Endometrial microvascular endothelial cells (primary cell): ENCODE measurements around the gene CTBP1. TPM values are rescaled to one million over a fixed set of nuclear protein-coding genes. Genes with fewer than 3 reads are reported as not detected.

Experiments used
- in situ Hi-C: cut with HindIII; loops from 2 replicates; pipeline ENCODE4 v1.10.0; 2017; ENCODE audit warnings: low sequenced_read_pairs, low pct_unique_long_range_greater_than_20kb; ENCODE audit errors: inconsistent ontology term
- total RNA-seq: library from RNA; depleted of rRNA; stranded (reverse); fragments of >200 nt; gene quantifications from one replicate; pipeline ENCODE4 v1.2.3, GENCODE V29; 2015; ENCODE audit errors: inconsistent ontology term

Gene CTBP1
- total RNA-seq, 1 donor from 2014 or later: 237 TPM

GRCh38 chr4:1231637-1232360 lies 17.1 kb downstream of the CTBP1 start:
- in situ Hi-C loops: no loop called here

GRCh38 chr4:1230971-1231636 lies 17.8 kb downstream of the CTBP1 start:
- in situ Hi-C loops: no loop called here

- in situ Hi-C loops: no loop called here
Measured at GRCh38 chr4:1230316-1230715, 18.6 kb downstream of the CTBP1 start.

DNA sequence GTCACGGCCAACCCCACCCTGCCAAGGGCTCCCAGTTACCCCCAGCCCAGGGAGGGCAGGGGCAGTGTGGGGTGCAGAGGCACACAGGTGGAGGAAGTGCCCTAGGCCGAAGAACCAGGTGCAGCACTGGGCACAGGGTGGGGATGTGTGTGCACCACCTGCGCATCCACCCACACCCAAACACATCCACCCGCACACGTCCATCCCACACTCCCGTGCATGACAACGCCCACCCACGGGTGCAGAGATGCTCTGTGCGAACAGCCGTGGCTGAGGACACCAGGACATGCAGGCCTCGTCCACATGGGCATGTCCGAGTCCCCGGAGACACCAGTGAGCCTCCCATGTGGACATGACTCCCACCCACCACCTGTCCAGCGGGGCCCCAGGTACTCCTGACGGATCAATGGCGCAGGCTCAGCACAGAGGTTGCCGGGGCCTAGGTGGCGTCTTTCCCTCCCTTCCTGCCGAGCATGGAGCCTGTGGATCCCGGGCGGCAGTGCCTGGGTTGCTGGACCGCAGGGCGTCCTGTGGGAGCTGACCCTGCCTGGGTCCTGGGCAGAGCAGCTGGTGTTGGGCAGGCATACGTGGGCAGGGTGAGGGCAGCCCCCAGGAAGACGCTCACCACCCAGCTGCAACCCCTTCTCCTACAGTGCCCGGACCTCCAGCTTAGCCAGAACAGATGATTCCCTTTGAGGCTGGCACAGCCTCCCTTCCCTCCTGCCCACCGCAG lies 19.6 kb downstream of the CTBP1 start:
- in situ Hi-C loops: no loop called here

- in situ Hi-C loops: no loop called here
Measured at GRCh38 chr4:1227816-1228215, 21.1 kb downstream of the CTBP1 start.

DNA sequence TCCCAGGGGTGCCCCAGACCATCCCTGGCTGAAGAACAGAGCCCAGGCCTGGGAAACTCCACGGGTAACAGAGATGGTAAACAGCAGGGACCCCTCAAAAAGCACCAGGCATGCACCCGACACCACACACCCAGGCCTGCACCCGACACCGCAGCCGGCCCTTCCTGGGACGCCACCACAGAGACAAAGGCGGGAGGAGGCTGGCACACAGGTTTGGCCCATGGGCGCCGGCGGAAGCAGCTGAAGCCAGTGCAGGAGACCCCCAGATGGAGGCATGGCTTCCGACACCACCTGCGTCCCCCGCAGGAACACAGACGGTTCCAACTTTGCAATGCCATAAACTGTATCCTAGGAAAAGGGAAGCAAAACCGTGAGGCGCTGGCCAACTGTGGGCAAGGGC lies 22.3 kb downstream of the CTBP1 start:
- in situ Hi-C loops: no loop called here

DNA sequence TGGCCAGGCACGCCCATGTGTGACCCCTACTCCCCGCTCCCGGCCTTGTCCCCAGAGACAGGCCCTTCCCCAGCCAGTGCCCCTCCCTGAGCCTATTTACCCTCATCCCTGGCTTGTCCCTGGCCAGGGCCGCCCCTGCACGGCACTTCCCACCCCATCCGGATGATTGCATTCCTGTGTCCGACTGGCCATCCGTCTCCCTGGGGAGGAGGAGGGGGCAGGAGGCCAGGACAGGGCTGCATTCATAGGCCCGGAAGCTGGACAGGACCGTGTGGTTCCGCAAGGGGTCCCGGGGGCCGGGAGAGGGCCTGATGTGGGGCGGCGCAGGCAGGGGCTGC lies 22.8 kb downstream of the CTBP1 start:
- in situ Hi-C loops: no loop called here

DNA sequence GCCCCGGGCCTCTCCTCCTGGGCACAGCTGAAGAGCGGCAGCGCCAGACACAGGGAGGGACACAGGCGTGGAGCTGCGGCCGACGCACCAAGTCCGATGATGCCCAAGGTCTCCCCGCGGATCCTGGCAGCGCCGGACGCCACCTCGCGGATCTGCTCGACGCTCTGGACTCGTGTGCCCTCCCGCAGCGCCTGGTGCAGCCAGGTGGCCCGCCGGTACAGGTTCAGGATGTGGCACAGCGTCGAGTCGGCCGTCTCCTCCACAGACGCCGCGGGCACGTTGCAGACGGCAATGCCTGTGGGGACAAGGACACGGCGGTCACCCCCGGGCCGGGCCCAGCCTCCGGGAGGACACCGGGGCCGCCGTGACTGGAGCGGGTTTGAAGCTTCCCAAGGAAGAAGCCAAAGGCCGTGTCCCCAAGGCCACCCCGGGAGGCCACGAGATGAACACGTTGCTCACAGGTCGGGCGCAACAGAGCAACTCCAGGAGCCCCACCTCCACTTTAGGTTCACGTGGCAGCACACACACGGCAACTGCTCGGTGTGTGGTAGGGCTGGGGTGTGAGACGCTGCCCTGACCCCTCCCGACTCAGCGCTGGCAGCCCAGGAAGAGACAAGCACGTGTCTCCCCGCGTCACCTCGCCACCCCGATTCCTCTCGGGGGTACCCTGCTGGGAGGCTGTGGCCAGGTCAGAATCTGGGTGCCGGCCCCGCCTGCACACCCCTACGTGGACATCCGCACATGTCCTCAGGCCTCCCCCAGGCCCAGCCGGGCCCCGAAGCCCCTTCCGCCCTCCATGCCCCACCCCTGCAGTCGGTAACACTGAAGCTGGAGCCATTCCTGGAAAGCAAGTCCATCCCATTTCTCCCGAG lies 23.4 kb downstream of the CTBP1 start:
- in situ Hi-C loops: no loop called here

DNA sequence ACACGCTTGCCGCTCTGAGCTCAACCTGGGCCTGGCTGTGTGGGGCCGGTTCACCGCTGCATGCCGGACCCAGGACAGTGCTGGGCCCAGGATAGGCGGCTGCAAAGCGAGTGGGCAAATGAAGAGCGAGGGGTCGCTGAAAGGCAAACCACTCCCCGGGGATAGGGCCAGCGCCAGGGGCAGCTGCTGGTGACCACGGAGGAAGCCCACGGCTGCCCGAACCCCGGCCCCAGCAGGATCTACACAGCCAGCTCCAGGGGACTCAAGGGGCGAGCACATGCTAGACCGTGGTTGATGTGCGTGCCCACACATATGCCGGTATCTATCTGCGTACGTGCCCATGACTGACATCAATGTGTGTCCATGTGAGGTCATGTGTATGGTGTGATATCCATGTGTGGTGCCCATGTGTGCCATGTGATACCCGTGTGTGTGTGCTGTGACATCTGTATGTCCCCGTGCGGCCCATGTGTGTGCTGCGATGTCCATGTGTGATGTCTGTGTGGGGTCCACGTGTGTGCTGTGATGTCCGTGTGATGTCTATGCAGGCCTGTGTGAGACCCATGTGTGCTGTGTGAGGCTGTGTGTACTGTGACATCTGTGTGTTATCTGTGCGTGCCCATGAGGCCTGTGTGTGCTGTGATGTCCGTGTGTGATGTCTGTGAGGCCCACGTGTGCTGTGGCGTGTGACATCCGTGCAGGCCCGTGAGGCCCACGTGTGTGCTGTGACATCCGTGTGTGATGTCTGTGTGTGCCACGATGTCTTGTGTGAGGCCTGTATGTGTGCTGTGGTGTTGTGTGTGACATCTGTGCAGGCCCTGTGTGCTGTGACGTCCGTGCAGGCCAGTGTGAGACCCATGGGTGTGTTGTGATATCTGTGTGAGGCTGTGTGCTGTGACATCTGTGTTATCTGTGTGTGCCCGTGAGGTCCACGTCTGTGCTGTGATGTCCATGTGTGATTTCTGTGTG lies 24.8 kb downstream of the CTBP1 start:
- in situ Hi-C loops: no loop called here

GRCh38 chr4:1222938-1223690 lies 25.8 kb downstream of the CTBP1 start:
- in situ Hi-C loops: no loop called here

DNA sequence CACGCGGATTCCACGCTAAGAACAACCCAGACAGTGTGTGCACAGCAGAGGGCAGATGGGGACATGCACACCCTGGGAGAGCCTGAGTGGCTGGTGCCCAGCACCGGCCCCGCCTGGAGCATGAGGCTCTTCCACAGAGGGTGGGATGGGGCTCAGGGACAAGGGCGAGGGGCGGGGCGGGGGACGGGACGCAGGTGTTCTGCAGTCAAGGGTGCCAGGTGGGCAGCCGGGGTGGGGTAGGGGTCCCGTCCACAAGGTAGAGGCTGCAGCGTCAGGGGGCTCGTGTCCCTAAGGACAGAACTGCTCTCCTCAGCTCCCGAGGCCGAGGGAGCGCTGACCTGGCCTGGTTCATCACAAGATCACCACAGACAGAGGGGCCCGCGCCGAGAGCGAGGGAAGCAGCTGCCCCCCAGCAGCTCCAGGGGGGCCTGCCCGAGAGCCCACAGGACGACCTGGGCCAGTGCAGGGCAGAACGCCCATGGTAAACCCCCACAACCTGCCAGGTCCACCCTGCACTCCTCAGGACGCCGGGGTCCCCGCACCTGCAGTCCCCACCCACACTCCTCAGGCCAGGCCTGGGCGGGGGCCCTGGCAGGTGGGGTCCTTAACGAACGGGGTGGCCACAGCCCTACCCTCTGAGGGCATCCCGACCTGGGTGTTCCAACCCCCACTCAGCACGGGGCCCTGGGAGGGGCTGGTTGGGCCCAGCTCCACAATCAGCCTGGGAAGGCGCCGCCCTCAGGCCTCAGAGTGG lies 26.7 kb downstream of the CTBP1 start:
- in situ Hi-C loops: no loop called here

DNA sequence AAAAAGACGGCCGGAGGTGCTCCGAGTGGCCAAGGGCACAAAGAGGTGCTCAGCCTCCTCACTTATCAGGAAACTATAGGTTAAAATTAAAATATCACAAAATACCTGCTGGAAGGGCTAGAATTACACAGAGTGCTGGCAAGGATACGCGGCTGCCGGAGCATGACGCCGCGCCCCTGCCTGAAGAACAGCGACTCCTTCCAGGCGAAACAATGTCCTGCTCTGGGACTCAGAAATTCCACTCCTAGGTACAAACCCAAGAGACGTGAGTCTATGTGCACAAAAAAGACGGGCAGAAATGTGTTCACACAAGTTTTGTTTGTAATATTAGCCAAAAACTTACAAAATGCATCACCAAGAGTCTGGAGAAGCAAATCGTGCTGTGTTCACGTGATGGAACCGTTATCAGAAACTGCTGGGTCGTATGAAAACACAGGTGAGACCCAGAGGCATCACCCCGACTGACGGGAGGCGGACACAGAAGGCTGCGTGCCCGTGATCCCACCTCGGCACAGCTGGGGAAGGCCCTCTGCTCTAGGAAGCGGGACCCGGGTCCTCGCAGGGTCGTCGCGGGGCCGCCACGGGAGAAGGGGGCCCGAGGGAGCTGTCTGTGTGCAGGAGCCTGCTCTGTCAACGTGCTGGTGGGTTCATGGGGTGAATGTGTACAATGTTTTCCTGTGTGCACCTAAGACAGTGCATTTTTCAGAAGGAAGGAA lies 27.6 kb downstream of the CTBP1 start:
- in situ Hi-C loops: no loop called here

GRCh38 chr4:1220566-1220965 lies 28.4 kb downstream of the CTBP1 start:
- in situ Hi-C loops: no loop called here

DNA sequence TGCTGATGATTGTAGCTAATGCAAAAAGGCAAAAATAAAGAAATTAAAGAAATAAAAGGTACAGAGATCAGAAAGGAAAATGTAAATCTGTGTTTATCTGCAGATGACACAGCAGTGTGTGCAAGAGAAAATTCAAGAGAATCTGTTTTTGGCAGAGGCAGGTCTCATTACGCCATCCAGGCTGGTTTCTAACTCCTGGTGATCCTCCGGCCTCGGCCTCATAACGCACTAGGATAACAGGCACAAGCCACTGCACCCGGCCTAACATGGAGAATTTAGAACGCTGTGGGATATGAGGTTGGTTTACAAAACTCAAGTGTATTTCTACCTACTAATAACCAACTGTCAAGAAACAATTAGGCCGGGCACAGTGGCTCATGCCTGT lies 29.4 kb downstream of the CTBP1 start:
- in situ Hi-C loops: no loop called here

GRCh38 chr4:1218634-1219565 lies 30.0 kb downstream of the CTBP1 start:
- in situ Hi-C loops: no loop called here
